GM19023 (cell line): ENCODE data around the gene DSCAM.

ENCODE experiments used
- ATAC-seq: cut with Tn5 transposase; IDR thresholded peaks from one replicate; pipeline ENCODE4 v1.9.1; 2021; ENCODE audit warnings: mild to moderate bottlenecking, moderate library complexity; ENCODE audit not compliant: unreplicated experiment

Gene DSCAM

DNA sequence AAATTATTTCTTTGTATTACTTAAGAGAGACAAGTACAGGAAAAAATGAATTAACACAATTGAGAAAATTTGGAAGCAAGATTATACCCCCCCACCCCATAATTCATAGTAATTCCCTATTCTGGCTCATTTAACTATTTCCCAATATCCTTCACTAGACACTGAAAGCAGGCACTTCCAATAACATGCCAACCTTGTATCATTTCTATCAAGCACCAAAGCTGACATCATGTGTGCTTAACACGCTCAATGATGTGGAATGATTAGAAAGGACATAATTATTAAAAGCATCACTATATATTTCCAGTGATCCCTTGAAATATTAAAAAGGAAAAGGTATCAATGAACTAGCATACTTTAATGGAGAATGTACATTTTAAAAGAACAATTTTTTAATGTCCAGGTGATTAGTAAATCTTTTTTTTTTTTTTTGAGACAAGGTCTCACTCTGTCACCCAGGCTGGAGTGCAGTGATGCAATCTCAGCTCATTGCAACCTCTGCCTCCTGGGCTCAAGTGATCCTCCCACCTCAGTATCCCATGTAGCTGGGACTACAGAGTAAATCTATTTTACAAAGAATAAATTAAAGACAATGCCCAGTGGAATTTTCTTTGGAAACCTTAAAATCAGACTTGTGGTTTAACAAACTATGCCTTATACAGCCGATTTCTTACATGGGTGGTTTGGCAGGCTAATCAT, 443.9 kb downstream of the DSCAM start:
- no peak for ATAC-seq

GRCh38 chr21:40395732-40396131, 451.2 kb downstream of the DSCAM start:
- no peak for ATAC-seq

GRCh38 chr21:40393066-40393465, 453.9 kb downstream of the DSCAM start:
- ATAC-seq: no peak

DNA sequence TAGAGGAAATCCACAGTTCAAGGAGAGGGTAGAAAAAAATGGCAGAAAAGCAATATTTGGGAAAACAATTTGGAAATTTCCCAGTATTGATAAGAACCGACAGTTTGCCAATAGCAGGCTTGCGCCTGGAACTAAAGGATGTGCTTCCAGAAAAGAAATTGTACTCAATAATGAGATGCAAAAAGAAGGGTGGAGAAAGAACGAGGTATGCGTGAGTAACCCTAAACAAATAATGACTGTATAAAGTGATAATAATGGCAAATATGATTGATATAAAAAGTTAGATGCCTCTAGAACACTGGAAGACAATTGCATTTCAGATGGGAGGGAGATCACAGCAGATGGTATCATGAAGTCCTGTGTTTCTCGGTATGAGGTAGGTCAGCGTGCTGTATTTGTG, 458.9 kb downstream of the DSCAM start:
- ATAC-seq: no peak

GRCh38 chr21:40386981-40387747, 459.8 kb downstream of the DSCAM start:
- no peak for ATAC-seq

- ATAC-seq: no peak
Measured at GRCh38 chr21:40386294-40386911, 460.6 kb downstream of the DSCAM start.

DNA sequence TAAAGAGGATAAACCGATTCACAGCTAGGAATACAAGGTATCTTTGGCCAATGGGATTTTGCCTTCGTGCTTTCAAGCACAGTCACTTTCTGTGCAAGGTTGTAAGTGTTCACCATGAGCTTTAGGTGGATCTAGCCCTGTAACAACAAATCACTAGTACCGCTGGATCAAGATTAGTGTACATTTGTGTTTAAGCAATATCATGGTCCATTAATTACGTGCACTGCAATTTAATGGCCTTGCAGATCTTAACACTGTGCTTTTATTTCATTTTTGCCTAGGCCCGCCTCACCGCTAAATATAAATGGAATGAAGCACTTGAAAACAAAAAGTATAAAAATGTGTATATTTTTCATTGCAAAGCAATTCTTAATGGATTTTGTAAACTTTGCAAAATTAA, 461.1 kb downstream of the DSCAM start:
- no peak for ATAC-seq

- ATAC-seq: no peak
Measured at GRCh38 chr21:40383951-40384350, 463.0 kb downstream of the DSCAM start.

- no peak for ATAC-seq
Measured at GRCh38 chr21:40381111-40381510, 465.8 kb downstream of the DSCAM start.

DNA sequence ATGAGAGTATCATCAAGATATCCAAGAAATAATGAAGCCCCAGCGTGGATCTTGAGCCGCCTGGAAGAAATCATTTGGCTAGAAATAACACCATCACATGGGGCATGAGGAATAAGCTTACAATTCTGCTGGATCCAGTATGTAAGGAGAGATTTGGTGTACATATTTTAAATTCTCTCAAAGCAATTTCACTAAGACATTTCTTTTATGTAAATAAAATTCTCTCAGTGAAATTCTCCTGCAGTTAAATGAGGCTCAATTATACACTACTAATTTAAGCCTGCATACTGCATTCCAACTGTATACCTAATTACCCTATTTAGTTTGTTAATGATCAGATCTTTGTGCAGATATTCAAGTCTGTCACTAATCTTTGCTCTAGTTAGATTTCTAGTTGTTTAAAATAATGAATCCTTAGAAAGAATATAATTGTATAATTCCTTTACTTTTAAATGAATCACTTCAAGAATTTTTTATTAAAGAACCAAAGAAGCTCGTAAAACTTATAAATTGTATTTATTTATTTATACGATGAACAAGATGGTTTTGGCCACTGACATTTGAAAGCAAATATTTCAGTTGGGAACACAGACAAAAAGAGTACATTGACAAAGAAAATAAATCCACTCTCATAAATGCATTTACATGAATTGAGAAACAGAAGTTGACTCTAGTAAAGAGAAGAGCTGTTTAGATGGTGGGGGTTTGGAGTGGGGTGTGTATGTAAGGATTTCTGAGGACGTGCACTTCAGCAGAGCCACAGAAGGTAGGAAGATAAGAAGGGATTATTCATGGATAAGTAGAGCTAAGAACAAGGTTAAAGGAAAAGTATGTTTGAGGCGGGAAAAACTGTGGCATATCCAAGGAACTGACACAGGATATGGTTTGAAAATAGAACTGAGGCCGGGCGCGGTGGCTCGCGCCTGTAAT, 466.8 kb downstream of the DSCAM start:
- no peak for ATAC-seq

- ATAC-seq: no peak
Measured at GRCh38 chr21:40377135-40377534, 469.8 kb downstream of the DSCAM start.

DNA sequence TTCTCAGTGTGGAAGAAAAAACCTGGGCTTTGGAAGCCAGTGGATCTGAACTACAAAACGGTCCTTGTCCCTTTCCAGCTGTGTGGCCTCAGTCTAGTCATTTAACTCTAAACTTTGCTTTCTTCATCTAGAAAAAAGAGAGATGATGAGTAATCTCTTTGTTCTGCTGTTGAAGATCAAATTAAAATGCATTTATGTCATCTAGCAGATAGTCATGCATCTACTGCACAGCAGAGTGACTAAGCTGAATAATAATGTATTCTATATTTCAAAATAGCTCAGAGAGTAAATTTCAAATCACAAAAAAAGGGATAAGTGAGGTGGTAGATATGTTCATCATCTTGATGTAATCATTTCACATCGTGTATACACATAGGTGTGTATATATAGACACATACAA, 473.2 kb downstream of the DSCAM start:
- no peak for ATAC-seq

GRCh38 chr21:40372506-40372905, 474.5 kb downstream of the DSCAM start:
- ATAC-seq: no peak

GRCh38 chr21:40371329-40371728, 475.6 kb downstream of the DSCAM start:
- ATAC-seq: no peak

DNA sequence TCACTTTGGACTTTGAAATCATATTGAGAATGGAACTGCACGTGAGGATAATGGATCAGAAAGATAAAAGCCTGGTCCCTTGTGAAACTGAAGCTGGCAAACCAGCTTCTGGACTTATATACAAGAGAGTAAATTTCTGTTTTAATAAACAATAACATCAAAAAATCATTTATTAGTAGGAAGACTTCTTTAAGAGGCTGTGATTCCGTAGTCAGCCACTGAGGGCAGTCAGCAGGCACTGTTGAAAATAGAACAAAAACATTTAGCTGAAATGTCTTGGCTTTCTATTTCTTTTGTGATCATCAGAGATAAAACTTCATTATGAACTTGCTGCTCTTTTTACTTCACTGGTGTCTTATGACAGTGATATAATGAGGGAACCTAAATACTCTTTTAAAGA, 490.3 kb downstream of the DSCAM start:
- ATAC-seq: no peak

DNA sequence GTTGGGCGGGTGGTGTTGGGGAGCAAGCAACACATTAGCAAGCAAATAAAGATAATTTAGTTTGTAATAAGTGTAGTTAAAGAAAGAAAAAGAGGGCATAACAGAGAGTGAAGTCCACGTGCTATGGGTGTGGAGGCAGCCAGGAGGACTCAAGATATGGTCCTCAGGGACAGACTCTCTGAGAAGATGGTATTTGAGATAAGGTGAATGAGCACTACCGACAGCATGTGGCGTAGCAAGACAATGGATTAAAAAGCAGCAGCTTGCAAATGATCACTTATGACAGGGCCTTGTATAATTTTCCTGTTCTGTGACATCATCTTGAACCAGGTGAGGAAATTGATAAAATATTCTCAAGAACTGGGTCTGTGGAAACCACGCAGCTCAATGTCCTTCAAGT, 491.9 kb downstream of the DSCAM start:
- no peak for ATAC-seq

DNA sequence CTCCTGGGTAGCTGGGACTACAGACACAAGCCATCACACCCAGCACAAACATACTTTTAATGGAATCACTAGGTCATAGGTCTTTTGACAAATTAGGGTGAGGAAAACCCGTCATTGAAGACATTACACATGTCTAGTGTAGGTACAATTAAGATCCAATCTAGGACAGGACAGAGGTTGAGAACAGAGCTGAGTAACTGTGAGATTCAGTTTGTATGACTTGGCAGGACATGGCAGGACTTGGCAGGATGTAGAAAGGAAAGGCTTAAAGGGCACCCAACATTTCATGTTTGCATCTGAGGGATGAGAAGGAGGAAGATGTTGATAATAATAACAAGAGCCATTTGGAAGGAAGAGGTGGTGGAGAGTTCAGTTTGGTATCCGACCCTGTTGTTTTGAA, 496.0 kb downstream of the DSCAM start:
- ATAC-seq: no peak

GRCh38 chr21:40349591-40349990, 497.4 kb downstream of the DSCAM start:
- ATAC-seq: no peak

DNA sequence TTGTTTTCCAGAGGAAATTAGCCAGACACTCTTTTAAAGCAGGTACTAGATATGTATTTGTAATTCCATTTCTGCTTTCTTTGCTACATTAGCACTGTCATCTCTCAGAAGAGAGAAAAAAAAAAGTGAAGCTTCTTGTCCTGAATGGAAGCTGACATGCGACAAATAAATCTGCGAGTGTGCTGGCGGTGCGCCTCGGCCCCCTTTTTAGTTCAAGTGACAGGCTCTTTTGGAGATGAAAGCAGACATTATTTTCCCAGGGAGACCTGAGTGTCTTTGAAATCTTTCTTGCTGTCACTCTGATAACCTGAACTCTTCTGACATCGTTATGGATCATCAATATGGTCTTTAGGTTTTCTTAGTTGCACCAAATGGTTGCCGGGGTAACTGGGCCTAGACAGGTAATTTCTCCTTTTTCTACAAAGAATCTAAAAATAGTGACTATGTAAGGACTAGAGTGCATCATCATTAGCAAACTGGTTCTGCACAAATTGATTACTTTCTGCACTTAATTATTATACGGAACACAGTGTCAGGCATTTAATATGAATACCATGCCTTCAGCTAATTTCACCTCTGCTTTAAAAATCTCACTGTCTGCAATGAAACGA, 501.1 kb downstream of the DSCAM start:
- ATAC-seq: no peak

GRCh38 chr21:40340357-40340756, 506.6 kb downstream of the DSCAM start:
- no peak for ATAC-seq

- ATAC-seq: no peak
Measured at GRCh38 chr21:40339050-40339449, 507.9 kb downstream of the DSCAM start.
